ENCODE results near the gene SLC35C1.

Gene SLC35C1

DNA sequence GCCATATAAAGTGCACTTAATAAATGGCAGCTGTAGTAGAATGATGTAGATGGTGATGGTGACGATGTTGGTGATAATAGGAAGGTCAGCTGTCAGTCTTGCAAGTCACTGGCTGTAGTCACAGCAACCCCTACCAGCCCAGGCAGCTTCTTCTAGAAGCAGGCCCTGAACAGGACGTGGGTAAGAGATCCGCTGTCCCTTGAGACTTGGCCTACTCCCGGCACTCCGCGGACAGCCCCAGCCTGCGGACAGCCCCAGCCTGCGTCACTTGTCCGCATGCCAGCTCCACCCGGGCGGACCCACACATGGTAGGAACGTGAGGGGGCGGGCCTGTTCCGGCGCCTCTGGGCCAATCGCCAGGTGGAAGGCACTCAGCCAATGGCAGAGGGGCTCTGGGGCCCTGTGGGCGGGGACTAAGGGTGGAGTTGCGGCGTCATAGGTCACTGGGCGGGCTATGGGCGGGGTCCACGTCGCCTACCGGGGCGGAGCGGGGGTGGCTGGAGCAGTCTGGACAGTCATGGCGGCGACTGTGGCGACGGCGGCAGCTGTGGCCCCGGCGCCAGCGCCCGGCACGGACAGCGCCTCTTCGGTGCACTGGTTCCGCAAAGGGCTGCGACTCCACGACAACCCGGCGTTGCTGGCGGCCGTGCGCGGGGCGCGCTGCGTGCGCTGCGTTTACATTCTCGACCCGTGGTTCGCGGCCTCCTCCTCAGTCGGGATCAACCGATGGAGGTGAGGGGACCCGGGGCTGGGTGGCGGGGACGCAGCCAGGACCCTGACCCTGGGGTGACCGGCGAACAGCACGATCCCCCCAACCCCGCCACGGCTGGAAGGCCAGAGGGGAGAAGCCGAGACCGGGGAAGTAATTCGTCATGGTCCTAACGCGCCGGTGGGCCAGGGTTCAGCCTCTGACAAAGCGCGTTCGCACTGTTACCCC, 42.3 kb downstream of the SLC35C1 start, which contains the start of gene CRY2:
Gene CRY2, plus strand, starts transcription at position 502 of the 937 bp plus-strand sequence. Its CDS starts 16 bp downstream, at position 518.
- peak; percentile 98 to 99 (median 99) for DNase-seq

DNA sequence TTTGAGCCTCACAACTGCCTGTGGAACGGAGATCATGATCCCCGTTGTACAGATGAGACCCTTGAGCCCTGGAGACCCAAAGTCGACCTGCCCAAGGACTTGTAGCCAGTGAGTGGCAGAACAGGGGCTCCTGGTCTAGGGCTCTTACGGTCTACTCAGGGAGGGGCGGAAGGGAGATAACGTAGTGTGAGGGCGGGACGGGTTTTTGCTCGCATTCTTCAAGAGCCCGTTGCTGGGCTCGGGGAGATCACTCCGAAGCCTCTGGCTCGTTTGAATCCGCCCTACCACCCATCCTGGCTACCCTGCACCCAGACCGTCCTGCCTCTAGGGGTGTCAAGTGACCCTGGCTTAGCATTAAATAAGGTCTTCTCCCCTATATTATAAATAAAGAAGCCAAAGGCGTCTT, 43.0 kb downstream of the SLC35C1 start:
- peak; percentile 24 to 71 (median 71) for DNase-seq

DNA sequence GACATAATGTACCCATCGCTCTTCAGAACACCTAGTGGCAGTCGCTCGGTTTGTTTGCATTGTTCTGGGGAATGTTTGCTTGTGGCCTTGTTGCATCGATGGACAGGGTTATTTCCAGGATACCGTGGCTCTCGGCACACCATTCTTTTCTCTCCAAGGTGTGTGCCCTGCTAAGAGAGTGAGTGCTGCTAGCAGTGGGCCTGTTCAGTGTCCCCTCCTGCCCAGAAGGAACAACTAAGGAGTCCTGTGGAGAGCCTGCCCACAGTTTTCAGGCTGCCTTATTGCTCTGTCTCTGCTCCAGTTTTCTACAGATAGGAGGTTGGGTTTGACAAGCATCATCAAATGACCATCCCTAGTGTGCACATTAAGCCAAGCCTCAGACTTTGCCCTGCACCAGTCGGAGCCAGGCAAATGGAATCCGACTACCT, 43.7 kb downstream of the SLC35C1 start:
- peak in 1 of 3 experiments; percentile 38 for DNase-seq

DNA sequence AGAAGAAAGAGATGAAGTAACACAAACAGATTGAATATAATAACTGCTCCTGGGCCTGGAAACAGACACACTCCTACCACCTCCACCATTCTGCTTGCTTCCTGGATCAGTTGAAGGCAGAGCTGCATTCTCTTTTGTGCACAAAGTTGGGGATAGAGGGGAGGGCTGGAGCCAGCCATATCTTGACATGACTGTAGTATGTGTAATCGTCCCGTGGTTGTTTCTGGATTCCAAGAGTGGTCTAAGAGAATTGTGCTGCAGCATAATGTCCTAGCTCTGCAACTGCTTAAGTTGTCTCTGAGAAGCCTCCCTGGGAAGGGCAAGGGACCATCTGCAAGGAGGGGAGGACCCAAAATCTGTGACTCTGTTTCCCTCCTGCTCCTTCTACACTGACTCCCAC, 45.5 kb downstream of the SLC35C1 start:
- DNase-seq = no peak

DNA sequence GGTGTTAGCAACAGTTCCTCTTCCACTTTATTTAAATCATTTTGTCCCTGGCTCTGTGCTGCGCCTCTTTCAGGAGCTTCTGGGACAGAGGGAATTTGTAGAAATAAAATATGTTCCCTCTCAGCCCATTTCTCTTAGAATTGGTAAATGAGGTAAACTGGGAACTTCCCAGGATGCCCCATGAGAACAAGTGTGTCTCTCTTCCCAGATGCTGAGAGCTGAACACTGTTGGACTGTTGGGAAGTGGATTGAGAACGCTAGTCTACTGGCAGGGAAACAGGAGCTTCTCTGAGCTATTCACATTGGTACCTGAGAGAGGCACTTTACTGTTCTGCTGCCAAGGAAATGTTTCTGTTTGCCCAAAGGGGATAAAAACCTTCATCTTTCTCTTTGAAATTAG, 46.3 kb downstream of the SLC35C1 start:
- no peak for DNase-seq

DNA sequence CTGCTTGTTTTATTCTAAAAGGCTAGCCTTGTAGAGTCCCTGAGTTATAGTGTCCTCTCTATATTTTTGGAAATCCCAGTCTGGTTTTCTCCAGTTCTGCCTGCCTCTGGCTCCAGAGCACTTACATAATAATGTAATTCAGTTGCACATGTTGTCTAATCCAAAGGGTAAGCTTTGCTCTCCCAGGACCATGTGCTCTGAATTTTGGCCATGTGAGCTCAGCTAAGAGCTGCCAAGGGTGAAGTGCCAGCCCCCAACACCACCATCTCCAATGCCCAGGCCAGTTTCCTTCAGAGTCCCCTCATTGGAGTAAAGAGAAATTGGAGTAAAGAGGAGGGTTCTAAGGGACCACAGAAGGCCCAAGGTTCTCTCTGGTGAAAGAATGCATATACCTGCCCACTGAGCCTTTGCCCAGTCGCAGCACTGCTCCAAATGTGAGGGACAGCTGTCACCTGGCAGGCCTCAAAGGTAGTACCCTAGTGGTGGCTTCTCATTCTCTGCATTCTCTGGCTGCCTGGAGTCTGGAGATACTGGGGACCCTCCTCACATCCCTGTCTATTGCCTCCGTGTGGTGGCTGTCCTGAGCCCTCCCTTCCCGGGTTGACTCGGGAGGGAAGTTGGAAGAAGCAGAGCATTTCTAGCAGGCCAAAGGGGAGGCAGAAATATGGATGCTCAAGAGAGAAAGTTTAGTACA, 47.2 kb downstream of the SLC35C1 start:
- DNase-seq = no peak

DNA sequence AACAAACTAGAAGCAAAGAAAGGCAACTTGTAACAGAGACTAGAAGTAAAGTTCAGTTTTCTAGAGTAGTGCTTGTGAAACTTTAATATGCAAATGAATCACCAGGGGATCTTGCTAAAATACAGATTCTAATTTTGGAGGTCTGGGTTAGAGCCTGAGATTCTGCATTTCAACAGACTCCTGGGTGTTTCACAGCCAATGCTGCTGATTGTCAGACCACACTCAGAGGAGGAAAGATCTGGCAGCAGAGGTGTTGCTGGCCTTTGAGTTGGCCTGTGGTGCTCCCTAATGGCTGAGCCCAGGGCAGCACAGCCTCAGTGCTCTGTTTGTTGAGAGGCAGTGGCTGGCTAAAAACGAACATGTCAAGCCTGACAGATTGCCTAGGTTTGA, 47.8 kb downstream of the SLC35C1 start:
- DNase-seq = peak in 1 of 3 experiments; percentile 5

DNA sequence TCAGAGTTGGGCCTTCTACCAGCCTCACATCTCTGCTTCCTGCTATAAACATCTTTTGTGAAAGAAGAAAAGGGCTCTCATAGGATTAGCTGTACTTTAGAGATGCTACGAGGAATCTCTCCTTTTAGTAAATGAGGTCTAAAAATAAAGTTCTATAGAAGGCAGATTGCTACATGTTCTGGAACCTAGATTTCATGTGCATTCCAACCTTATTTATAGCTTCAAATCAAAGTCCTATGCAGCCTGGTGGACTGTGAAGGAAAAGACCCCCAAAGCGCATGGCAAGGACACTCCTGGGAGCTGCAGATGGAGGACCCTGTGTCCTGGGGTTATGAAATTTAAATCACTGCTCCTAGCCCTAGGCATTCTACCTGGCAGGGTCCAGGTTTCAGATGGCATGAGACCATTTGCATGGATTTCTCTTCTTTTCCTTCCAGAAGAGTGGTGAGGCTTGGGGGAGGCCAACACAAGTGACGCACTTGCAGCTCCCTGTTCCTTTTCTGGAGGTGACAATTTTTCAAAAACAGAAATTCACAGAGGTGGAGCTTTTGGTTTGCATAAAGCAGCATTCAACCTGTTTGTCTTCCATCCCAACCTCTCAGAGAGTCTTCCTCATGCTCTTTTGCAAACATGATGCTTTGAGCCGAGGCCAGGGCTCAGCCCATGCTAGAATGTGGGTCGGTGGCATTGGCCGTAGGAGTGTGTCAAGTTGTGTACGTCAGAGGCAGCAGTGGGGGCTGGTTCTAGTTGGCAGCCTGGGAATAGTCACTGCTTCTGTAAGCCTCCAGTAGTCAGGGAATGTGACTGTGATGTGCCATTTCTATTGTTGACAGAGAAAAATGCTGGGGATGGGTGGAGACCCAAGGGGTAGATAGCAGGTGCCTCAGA, 48.6 kb downstream of the SLC35C1 start:
- no peak for DNase-seq

DNA sequence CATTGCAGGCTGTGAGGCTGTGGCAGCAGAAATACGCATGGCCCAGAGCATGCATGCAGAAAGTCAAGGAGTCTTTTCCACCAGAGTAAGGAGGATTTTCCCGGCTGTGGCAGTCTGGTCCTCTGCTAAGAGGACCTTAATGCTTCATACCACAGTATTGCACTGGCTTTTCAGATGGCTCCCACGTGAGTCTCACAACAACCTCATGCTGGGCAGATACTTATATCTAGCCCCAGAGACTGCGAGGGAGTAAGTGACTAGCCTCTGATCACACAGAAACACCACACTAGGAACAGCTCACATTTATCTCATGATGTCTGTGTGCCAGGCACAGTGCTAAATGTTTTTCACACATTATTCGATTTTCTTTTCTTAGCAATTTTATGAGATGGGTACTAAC, 50.4 kb downstream of the SLC35C1 start:
- DNase-seq = no peak

DNA sequence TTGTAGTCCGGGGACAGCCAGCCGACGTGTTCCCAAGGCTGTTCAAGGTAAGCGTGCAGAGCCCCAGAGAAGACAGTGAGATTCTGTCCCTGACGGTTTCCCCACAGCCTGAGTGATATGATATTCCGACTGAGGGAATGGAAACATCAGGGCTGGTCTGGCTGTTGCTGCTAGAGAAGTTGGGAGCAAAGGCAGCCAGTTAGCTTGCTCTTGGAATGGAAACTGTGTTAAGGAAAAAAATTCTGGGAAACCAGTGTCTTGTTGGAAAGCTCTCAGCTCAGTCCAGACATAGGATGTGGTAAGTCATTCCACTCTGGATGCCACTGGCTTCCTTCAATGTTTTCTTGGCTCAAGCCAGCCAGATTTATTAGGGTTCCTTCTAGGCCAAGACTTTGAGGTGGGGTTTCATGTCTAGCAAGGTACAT, 51.1 kb downstream of the SLC35C1 start:
- DNase-seq = no peak

DNA sequence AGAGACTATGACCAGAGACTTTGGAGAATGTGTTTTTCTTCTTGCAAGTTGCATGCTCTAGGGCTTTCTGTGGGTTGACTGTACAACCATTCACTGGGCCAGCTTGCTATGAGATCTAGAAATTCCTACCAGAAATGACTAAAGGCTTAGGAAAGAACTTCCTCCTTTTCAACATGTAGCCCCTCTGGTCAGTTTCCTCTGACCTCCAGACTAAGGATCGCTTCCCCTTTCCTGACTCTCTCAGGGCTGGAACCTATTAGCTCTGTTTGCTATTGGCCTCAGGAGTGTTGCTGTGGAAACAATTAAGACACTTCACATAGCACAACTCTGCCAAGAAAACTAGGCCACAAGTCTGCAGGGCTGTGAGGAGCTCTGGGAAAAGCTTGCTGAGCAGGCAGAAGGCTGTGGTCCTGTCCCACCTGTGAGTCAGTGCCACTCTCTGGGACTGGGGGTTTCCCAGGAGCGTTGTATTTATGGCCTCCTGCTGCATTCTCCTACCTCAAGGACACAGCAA, 53.1 kb downstream of the SLC35C1 start:
- DNase-seq = peak in 1 of 3 experiments; percentile 13

DNA sequence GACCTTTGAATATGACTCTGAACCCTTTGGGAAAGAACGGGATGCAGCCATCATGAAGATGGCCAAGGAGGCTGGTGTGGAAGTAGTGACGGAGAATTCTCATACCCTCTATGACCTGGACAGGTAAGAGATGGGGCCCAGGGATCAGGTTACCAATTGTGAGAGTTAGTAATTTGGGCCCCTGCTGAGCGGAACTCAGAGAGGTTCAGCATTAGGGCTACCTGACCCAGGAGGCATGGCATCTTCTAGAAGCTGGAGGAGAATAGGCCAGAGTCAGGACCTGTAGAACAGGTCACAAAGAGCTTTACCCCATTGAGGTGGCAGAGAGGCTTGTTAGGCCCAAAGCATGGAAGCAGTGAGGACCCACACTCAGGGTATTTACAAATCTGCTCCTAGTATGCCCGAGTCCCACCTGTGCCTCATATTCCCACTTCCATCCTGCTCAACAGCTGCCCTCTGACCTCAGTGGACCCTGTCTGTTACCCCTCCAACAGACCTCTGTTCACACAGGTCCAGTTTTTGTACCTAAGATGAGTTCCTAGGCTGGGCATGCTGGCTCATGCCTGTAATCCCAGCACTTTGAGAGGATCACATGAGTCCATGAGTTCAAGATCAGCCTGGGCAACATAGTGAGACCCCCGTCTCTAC, 53.9 kb downstream of the SLC35C1 start:
- no peak for DNase-seq

DNA sequence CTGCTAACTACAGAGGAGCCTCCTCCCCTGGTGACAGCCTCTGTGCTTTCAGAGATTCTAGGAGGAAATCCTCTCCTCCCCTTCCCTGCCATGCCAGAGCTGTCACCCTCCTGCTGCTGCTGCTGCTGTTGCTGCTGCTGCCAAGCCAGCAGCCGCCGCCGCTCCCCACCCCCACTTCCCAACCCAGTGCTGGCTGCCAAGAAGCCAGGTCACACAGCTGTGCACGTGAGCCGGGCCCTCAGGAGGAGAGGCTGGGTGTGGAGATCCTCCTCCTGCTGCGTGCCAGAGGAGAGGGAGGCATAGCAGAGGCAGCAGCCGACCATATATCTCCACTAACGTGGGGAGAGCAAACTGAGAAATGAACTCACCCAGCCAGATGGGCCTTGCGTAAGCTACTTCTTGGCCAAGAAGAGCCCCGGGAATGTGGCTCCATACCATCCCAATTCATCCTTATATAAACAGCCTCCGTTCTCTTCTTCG, 54.8 kb downstream of the SLC35C1 start:
- peak in 1 of 3 experiments; percentile 86 for DNase-seq

DNA sequence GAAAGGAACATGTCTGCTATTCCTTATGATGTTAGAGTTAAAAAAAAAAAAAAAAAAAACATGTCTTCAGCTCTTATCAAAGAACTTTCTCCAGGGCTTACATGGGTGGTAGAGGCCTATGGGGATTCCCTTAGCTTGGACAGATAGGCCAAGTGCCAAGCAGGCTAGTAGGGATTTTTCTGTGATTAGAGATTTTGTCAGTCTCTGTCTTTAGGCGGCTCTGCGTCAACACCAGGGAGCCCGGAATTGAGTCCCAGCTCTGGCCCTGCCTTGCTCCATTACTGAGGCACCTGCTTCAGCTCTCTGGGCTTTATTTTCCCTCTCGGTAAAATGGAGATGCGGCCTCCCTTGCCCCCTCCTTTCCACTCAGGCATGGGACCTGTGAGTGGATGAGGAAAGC, 55.4 kb downstream of the SLC35C1 start:
- no peak for DNase-seq

DNA sequence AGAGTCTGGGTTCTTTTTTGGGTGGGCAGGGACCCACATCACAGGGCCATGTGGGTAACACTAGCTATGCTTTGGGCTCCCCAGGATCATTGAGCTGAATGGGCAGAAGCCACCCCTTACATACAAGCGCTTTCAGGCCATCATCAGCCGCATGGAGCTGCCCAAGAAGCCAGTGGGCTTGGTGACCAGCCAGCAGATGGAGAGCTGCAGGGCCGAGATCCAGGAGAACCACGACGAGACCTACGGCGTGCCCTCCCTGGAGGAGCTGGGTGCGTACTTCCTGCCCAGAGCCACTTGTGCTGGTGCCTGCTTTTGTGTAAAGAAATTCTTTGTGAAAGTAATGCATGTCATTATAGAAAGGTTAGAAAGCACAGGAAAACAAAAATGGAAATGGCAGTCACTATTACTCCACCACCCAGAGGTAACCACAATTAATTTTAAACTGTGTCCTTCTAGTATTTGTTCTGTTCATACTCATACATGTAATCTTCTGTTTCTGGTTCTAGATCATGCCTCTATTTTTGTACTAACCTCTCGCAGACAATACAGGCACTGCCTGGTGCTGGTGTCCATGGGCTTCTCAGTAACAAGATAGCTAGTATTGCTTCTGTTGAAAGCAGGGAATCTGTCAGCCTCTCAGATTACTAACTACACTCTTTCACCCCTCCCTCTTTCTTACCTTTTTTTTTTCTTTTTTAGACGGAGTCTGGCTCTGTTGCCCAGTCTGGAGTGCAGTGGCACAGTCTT, 56.0 kb downstream of the SLC35C1 start:
- DNase-seq = no peak
